CD8-positive, alpha-beta memory T cell (primary cell): Measurements from ENCODE around the gene ZFHX3. TPM values are rescaled to one million over a fixed set of nuclear protein-coding genes. Genes with fewer than 3 reads are reported as not detected.

Experiments
- CTCF ChIA-PET: fragments of 350-600 bp; sonication (Branson Sonifier 250); formaldehyde crosslinking; loops from one replicate; lab custom pipeline; 2021; ENCODE audit warnings: antibody characterized with exemption; lab: Charles Lee
- POLR2A ChIA-PET: fragments of 350-600 bp; sonication (Branson Sonifier 250); formaldehyde crosslinking; loops from one replicate; lab custom pipeline; 2021; ENCODE audit warnings: antibody characterized with exemption; lab: Charles Lee
- DNase-seq, 5 donors: peaks; one replicate each; pipeline versions ENCODE4 v3.0.0 to v3.0.0-alpha.2; 2020 to 2022; ENCODE audit warnings: mixed read lengths in 1 of 5
- H3K27ac ChIP-seq: one replicate; pipeline ENCODE4 v1.7.0; 2013; ENCODE audit warnings: low read depth, mild to moderate bottlenecking, low read length, moderate library complexity
- H3K27me3 ChIP-seq: 2 replicates; pipeline ENCODE4 v1.7.0; 2013; ENCODE audit warnings: low read length, mild to moderate bottlenecking; ENCODE audit not compliant: insufficient read depth, poor library complexity, severe bottlenecking
- H3K36me3 ChIP-seq: 2 replicates; pipeline ENCODE4 v1.7.0; 2013; ENCODE audit warnings: mild to moderate bottlenecking, low read length, moderate library complexity; ENCODE audit not compliant: insufficient read depth
- H3K4me1 ChIP-seq: 2 replicates; pipeline ENCODE4 v1.7.0; 2013; ENCODE audit warnings: mild to moderate bottlenecking, low read length, moderate library complexity; ENCODE audit not compliant: insufficient read depth
- H3K4me3 ChIP-seq: 2 replicates; pipeline ENCODE4 v1.7.0; 2013; ENCODE audit warnings: mild to moderate bottlenecking, low read length
- H3K9me3 ChIP-seq: 2 replicates; pipeline ENCODE4 v1.7.0; 2013; ENCODE audit warnings: mild to moderate bottlenecking, low read length
- H3K27ac Mint-ChIP-seq, 8 donors: one replicate each; pipeline ENCODE4 v1.8.0; 2020 to 2021; ENCODE audit warnings: mixed read lengths in 8 of 8, mild to moderate bottlenecking in 6 of 8, inconsistent platforms in 3 of 8, moderate library complexity in 3 of 8
- H3K27me3 Mint-ChIP-seq, 2 donors: one replicate each; pipeline ENCODE4 v1.8.0; 2020 to 2021; ENCODE audit warnings: mixed read lengths in 2 of 2, mild to moderate bottlenecking in 1 of 2, moderate library complexity in 1 of 2
- H3K36me3 Mint-ChIP-seq, 3 donors: one replicate each; pipeline ENCODE4 v1.8.0; 2020 to 2021; ENCODE audit warnings: mixed read lengths in 3 of 3, inconsistent platforms in 1 of 3, mild to moderate bottlenecking in 1 of 3
- H3K4me1 Mint-ChIP-seq, 3 donors: one replicate each; pipeline ENCODE4 v1.8.0; 2020 to 2021; ENCODE audit warnings: mixed read lengths in 3 of 3, inconsistent platforms in 1 of 3, mild to moderate bottlenecking in 1 of 3
- H3K4me3 Mint-ChIP-seq, 7 donors: one replicate each; pipeline ENCODE4 v1.8.0; 2020 to 2021; ENCODE audit warnings: mixed read lengths in 7 of 7, mild to moderate bottlenecking in 6 of 7, moderate library complexity in 4 of 7, inconsistent platforms in 2 of 7
- H3K9me3 Mint-ChIP-seq, 5 donors: one replicate each; pipeline ENCODE4 v1.8.0; 2020 to 2022; ENCODE audit warnings: mixed read lengths in 5 of 5, mild to moderate bottlenecking in 3 of 5, moderate library complexity in 2 of 5, inconsistent platforms in 1 of 5
- polyA plus RNA-seq: library from polyadenylated mRNA; unstranded; fragments of 300-500 nt; fragmentation: Illumina TruSeq; gene quantifications from one replicate; pipeline ENCODE4 v1.2.3, GENCODE V29; 2021
- total RNA-seq, 2 experiments: library from RNA; stranded (reverse); gene quantifications; one replicate each; pipeline ENCODE4 v1.2.3, GENCODE V29; 2021

ZFHX3 gene
- total and polyA plus RNA-seq, 3 experiments from 2014 or later: 0.13 to 0.22 (median 0.20) TPM

DNA sequence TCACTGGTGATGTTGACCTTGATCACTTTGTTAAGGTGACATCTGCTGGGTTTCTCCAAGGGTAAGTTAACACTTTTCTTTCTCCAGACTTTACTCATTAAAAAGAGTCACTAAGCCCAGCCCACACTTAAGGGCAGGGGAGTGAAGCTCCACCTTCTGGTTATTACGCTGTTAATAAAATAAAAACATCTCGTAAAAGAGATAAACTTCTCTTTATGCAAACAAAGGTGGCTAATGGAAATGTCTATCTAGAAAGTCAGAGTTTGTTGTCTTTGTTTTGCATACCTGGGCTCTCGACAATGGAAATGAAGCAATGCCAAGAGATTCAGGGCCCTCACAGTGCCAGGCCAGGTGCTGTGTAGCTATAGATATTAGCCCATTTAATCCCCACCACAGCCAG lies 134.4 kb downstream of the ZFHX3 start:
- Histone ChIP-seq H3K36me3 (no peaks in the 10 kb centered on the region), H3K4me1 (no peaks in the 10 kb centered on the region), H3K27ac (no peak overlapping the region), H3K9me3 (no peaks in the 10 kb centered on the region), H3K27me3 (no peaks in the 10 kb centered on the region), H3K4me3 (no peak overlapping the region)
- Mint-ChIP-seq H3K9me3 (peaks cover 0 to 3% (median 0%) of the 10 kb centered on the region in 5 donors), H3K27me3 (peaks cover 0 to 3% of the 10 kb centered on the region in 2 donors), H3K36me3 (no peaks in the 10 kb centered on the region), H3K27ac (no peak overlapping the region), H3K4me3 (no peak overlapping the region), H3K4me1 (no peaks in the 10 kb centered on the region)
- ChIA-PET CTCF (no interaction called here), POLR2A (no interaction called here)
- no peak for DNase-seq

DNA sequence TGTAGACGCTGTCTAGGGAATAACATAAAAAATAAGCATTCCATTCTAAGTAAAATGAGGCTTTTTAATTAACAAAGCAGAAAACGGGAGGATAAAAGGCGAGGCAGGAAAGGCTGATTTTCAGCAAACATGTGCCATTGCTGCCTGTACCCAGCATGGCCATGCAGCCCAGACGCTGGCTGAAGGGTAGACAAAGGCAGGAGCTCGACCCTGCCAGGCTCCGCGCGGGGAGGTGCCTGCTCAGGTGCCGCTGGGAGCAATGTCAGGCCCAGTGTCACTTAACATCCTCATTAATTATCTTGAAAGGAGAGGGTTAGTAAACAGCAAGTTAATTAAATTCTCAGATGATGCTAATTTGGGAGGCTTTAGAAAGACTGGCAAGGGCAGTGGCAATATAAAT lies 136.0 kb downstream of the ZFHX3 start:
- Mint-ChIP-seq H3K4me3 (no peak overlapping the region), H3K9me3 (peaks cover 0 to 3% (median 0%) of the 10 kb centered on the region in 5 donors), H3K4me1 (no peaks in the 10 kb centered on the region), H3K27ac (no peak overlapping the region), H3K27me3 (peaks cover 0 to 3% of the 10 kb centered on the region in 2 donors), H3K36me3 (no peaks in the 10 kb centered on the region)
- Histone ChIP-seq H3K27ac (no peak overlapping the region), H3K27me3 (no peaks in the 10 kb centered on the region), H3K36me3 (no peaks in the 10 kb centered on the region), H3K4me1 (no peaks in the 10 kb centered on the region), H3K9me3 (no peaks in the 10 kb centered on the region), H3K4me3 (no peak overlapping the region)
- POLR2A ChIA-PET: no interaction called here
- CTCF ChIA-PET: no interaction called here
- DNase-seq: no peak

DNA sequence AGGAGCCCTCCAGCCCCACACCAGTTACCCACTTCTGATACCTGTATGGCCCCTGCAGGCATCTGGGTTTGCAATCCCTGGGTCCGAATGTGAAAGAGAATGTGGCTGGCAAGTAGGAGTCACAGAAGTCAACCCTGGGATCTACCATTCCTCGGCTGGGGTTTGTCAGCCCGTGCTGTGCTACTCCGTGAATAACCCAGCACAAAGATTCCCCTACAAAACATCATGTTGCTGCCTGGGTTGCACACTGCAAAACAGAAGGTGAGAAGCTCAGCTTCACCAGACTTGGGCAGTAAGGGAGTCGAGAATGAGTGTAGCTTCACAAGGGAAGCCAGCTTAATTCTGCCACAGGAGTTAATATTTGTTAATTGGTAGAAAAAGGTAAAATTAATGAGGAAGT lies 137.1 kb downstream of the ZFHX3 start:
- CTCF ChIA-PET: no interaction called here
- Mint-ChIP-seq H3K36me3 (no peaks in the 10 kb centered on the region), H3K27me3 (peaks cover 0 to 3% of the 10 kb centered on the region in 2 donors), H3K27ac (no peak overlapping the region), H3K4me3 (no peak overlapping the region), H3K9me3 (no peaks in the 10 kb centered on the region), H3K4me1 (no peaks in the 10 kb centered on the region)
- Histone ChIP-seq H3K27ac (no peak overlapping the region), H3K36me3 (no peaks in the 10 kb centered on the region), H3K27me3 (no peaks in the 10 kb centered on the region), H3K4me3 (no peak overlapping the region), H3K9me3 (no peaks in the 10 kb centered on the region), H3K4me1 (no peaks in the 10 kb centered on the region)
- DNase-seq: no peak
- POLR2A ChIA-PET: no interaction called here

DNA sequence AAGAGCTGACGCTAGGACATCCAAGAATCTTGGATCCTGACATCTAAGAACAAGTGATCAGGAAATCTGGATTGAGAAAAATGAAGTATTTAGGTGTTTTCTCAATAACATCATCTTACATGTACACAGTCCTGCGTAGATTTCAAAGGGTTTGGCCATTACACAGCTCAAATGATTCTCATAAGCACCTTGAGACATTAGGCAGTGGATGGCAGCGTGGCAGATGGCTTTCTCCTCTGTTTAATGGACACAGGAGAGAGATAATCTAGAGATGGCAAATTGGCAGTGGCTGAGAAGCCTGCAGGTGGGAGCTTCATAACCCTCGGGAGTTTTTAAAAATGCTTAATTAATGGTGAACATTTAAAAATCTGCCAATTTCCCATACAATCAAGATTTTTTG lies 137.5 kb downstream of the ZFHX3 start:
- Mint-ChIP-seq H3K27me3 (peaks cover 0 to 3% of the 10 kb centered on the region in 2 donors), H3K4me3 (no peak overlapping the region), H3K36me3 (no peaks in the 10 kb centered on the region), H3K27ac (no peak overlapping the region), H3K9me3 (no peaks in the 10 kb centered on the region), H3K4me1 (no peaks in the 10 kb centered on the region)
- Histone ChIP-seq H3K9me3 (no peaks in the 10 kb centered on the region), H3K4me3 (no peak overlapping the region), H3K4me1 (no peaks in the 10 kb centered on the region), H3K36me3 (no peaks in the 10 kb centered on the region), H3K27ac (no peak overlapping the region), H3K27me3 (no peaks in the 10 kb centered on the region)
- ChIA-PET POLR2A (no interaction called here), CTCF (interaction anchor here (0.7 kb wide), 1 partner anchor 861 kb away, joined by 3 read pairs; no protein-coding TSS in a partner anchor)
- no peak for DNase-seq

DNA sequence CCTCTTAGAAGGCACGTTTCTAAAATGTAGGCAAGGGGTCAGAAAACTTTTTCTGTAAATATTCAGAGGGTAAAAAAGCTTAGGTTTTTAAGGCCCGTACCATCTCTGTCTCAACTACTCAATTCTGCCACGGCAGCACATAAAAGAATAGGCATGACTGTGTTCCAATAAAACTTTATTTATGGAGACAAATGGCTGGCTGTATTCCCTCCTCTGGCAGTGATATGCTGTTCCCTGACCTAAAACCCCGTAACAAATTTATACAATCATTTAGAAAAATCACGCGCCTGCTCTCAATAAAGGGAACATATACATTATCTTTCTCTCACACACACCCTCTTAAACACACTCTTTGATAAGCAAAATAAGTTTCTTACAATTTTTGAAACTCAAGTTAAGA lies 138.7 kb downstream of the ZFHX3 start:
- ChIA-PET POLR2A (no interaction called here), CTCF (no interaction called here)
- DNase-seq: no peak
- H3K27ac ChIP-seq: no peak overlapping the region
- peaks cover 0 to 3% of the 10 kb centered on the region in 2 donors for H3K27me3 Mint-ChIP-seq
- H3K4me3 Mint-ChIP-seq: no peak overlapping the region
- H3K4me1 Mint-ChIP-seq: no peaks in the 10 kb centered on the region
- H3K27me3 ChIP-seq: no peaks in the 10 kb centered on the region
- H3K36me3 ChIP-seq: no peaks in the 10 kb centered on the region
- no peaks in the 10 kb centered on the region for H3K4me1 ChIP-seq
- no peaks in the 10 kb centered on the region for H3K9me3 ChIP-seq
- H3K4me3 ChIP-seq: no peak overlapping the region
- H3K36me3 Mint-ChIP-seq: no peaks in the 10 kb centered on the region
- no peak overlapping the region for H3K27ac Mint-ChIP-seq
- no peaks in the 10 kb centered on the region for H3K9me3 Mint-ChIP-seq

DNA sequence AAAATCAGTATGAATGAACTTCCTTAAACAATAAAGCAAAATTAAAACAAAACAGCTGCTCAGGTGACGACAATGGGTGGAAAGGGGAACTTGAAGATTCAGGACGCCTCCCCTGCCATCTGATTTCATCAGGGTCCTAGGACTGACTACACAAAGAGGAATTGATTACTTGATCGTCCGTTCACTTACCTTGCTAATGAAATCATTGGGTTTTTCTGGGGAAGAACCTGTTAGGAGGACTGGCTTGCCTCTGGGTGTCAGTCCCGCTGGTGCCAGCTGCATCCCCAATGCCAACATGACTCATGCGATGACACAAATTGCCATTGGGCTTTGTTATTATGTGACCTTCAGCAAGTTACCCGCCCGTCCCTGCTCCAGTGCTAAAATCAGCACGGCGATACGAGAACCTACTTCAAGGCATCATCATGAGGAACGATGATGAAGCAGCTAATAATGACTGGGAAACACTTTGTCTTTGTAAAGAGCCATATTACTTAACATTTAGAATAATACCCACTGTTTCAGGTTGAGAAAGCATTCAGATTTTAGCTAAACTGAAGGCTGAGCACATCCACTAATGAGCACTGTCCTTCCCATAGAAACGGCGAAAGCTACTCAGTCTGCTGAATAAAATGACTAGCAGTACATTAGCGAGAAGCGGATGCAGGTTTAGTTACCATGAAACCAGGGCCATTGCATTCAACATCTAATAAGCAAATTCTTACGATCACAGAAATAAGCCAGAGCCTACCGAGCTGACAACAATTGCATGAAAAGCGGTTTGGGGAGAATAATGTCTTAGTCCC lies 139.4 kb downstream of the ZFHX3 start:
- H3K27me3 Mint-ChIP-seq: peaks cover 0 to 3% of the 10 kb centered on the region in 2 donors
- Histone ChIP-seq H3K27ac (no peak overlapping the region), H3K9me3 (no peaks in the 10 kb centered on the region), H3K27me3 (no peaks in the 10 kb centered on the region), H3K4me1 (no peaks in the 10 kb centered on the region), H3K36me3 (no peaks in the 10 kb centered on the region), H3K4me3 (no peak overlapping the region)
- no peaks in the 10 kb centered on the region for H3K4me1 Mint-ChIP-seq
- no peaks in the 10 kb centered on the region for H3K9me3 Mint-ChIP-seq
- no peak for DNase-seq
- no peaks in the 10 kb centered on the region for H3K36me3 Mint-ChIP-seq
- H3K4me3 Mint-ChIP-seq: no peak overlapping the region
- H3K27ac Mint-ChIP-seq: no peak overlapping the region
- ChIA-PET POLR2A (no interaction called here), CTCF (no interaction called here)

DNA sequence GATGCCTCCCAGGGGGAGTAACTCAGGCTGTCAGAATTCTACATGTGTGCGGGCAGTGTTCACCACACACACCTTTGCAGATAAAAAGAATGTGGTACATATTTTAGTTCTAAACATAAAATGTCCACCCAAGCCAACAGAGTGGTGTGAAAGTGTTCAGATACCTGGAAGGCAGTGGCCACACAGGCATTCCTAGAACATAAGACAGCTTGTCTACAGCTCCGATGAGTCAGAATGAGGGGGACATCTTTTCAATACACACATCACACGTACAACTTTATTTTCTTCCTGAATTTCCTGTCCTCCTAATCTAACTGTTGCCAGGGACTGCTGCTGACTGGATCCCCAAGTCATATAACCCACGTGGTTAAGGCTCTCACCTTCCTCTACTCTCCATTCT lies 142.3 kb downstream of the ZFHX3 start:
- H3K27me3 ChIP-seq: no peaks in the 10 kb centered on the region
- H3K27me3 Mint-ChIP-seq: peaks cover 0 to 3% of the 10 kb centered on the region in 2 donors
- no peaks in the 10 kb centered on the region for H3K4me1 Mint-ChIP-seq
- no peak for DNase-seq
- no peaks in the 10 kb centered on the region for H3K4me1 ChIP-seq
- H3K27ac ChIP-seq: no peak overlapping the region
- H3K9me3 Mint-ChIP-seq: no peaks in the 10 kb centered on the region
- H3K4me3 Mint-ChIP-seq: no peak overlapping the region
- H3K27ac Mint-ChIP-seq: no peak overlapping the region
- ChIA-PET POLR2A (no interaction called here), CTCF (no interaction called here)
- no peaks in the 10 kb centered on the region for H3K36me3 Mint-ChIP-seq
- H3K4me3 ChIP-seq: no peak overlapping the region
- no peaks in the 10 kb centered on the region for H3K9me3 ChIP-seq
- no peaks in the 10 kb centered on the region for H3K36me3 ChIP-seq

DNA sequence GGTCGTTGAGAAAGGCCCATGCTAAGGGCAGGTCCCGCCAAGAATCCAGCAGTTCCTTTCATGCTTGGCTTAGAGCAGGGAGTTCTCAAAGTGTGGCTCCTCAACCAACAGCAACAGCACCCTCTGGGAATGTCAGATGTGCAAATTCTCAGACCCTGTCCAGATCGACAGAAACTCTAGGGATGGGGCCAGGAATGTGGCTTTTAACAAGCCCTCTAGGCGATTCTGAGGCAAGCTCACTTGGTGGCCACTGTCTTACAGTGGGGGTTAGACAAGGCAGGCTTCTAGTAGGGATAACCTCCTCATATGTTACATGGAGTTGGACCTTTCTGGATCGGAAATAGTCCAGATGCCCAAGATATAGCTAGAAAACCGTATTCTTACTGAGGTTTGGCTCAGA lies 144.8 kb downstream of the ZFHX3 start:
- Mint-ChIP-seq H3K9me3 (no peaks in the 10 kb centered on the region), H3K4me3 (no peak overlapping the region), H3K27me3 (peaks cover 0 to 3% of the 10 kb centered on the region in 2 donors), H3K4me1 (no peaks in the 10 kb centered on the region), H3K27ac (no peak overlapping the region), H3K36me3 (no peaks in the 10 kb centered on the region)
- CTCF ChIA-PET: no interaction called here
- Histone ChIP-seq H3K9me3 (no peaks in the 10 kb centered on the region), H3K27ac (no peak overlapping the region), H3K4me3 (no peak overlapping the region), H3K4me1 (no peaks in the 10 kb centered on the region), H3K27me3 (no peaks in the 10 kb centered on the region), H3K36me3 (no peaks in the 10 kb centered on the region)
- POLR2A ChIA-PET: no interaction called here
- no peak for DNase-seq
